Measurements from ENCODE around the gene RIPK1. TPM values are rescaled to one million over a fixed set of nuclear protein-coding genes. Genes with fewer than 3 reads are reported as not detected.
A peak's percentile ranks its signal among the peaks of the same experiment; 100 is the strongest.
"Not testable (repeated sequence)": the region's sequence is repeated elsewhere in the genome, so short reads cannot be mapped to it uniquely, and the experiment has no call there.

RIPK1 gene
- 17.5 to 18.4 TPM (median 17.6 TPM) in 3 replicates for total RNA-seq

- H3K36me3 Mint-ChIP-seq, result no peaks in the 10 kb centered on the region
- peak within 1 kb of the TSS; percentile 98 for H3K27ac Mint-ChIP-seq
- H3K4me3 Mint-ChIP-seq, result peak within 1 kb of the TSS; percentile 92
- H3K27me3 Mint-ChIP-seq (ENCODE audit: low read depth), result peaks cover 3% of the 10 kb centered on the region
- peaks cover 20% of the 10 kb centered on the region for H3K4me1 Mint-ChIP-seq
- DNase-seq (ENCODE audit: low spot score in 2 of 2, unreplicated experiment in 2 of 2), result peak; percentile 91
- TF ChIP-seq CTCF (IDR thresholded peaks at IDR 0.05; ENCODE audit: unreplicated experiment), result no peak
- no peaks in the 10 kb centered on the region for H3K9me3 Mint-ChIP-seq
Observed at GRCh38 chr6:3068329-3069214, at the start of gene RIPK1. TSS of gene RIPK1 (plus strand) at chr6:3068494. CDS start at chr6:3076824, 8,330 bp downstream.

DNA sequence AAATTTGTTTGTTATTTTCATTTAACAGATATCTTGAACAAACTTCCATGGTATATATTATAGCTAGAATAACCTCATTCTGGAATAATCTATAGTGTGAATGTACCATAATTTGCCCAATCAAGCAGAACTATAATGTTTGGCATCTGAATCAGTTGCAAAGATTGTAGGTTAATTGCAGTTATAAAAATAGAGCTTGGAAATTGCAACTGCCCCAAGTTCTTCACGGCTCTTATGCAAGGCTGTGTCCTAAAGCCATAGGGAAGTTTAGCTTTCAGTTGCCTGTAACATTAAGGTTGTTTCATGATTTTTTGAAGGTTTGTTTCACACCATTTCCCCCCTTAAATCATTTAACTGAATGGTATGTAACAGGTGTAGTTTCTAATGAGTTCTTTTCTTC is 49.2 kb upstream of the RIPK1 start:
- peaks cover 14% of the 10 kb centered on the region for H3K9me3 Mint-ChIP-seq

DNA sequence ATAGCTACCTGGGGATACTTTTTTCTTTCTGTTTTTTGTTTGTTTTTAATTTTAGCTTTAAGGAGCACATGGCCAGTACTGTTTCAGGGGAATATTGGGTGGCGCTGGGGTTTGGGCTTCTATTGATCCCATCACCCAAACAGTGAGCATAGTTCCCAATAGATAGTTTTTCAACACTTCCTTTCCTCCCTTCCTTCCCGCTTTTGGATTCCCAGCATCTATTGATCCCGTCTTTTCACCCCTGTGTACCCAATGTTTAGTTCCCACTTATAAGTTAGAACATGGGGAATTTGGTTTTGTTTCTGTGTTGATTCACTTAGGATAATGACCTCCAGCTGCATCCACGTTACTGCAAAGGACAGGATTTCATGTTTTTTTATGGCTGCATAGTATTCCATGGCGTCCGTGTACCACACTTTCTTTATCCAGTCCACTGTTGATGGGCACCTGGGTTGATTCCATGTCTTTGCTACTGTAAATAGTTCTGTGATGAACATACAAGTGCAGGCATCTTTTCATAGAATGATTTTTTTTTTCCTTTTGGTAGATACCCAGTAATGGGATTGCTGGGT is 48.5 kb upstream of the RIPK1 start:
- H3K27ac Mint-ChIP-seq, result no peak overlapping the region
- H3K4me1 Mint-ChIP-seq, result peaks cover 6% of the 10 kb centered on the region
- DNase-seq (ENCODE audit: low spot score in 2 of 2, unreplicated experiment in 2 of 2), result no peak
- no peak overlapping the region for H3K4me3 Mint-ChIP-seq
- H3K27me3 Mint-ChIP-seq (ENCODE audit: low read depth), result no peaks in the 10 kb centered on the region
- TF ChIP-seq CTCF (IDR thresholded peaks at IDR 0.05; ENCODE audit: unreplicated experiment), result no peak
- peaks cover 14% of the 10 kb centered on the region for H3K9me3 Mint-ChIP-seq
- peaks cover 41% of the 10 kb centered on the region for H3K36me3 Mint-ChIP-seq

More for the DNA sequence above, 49.2 kb upstream of the RIPK1 start:
- H3K27ac Mint-ChIP-seq, result no peak overlapping the region
- no peak for DNase-seq (ENCODE audit: low spot score in 2 of 2, unreplicated experiment in 2 of 2)
- H3K36me3 Mint-ChIP-seq, result peaks cover 45% of the 10 kb centered on the region
- peaks cover 6% of the 10 kb centered on the region for H3K4me1 Mint-ChIP-seq
- H3K4me3 Mint-ChIP-seq, result no peak overlapping the region
- H3K27me3 Mint-ChIP-seq (ENCODE audit: low read depth), result no peaks in the 10 kb centered on the region
- no peak for TF ChIP-seq CTCF (IDR thresholded peaks at IDR 0.05; ENCODE audit: unreplicated experiment)

- not testable (repeated sequence) for H3K4me3 Mint-ChIP-seq
- peaks cover 30% of the 10 kb centered on the region for H3K36me3 Mint-ChIP-seq
Observed at GRCh38 chr6:3020976-3021598, 47.2 kb upstream of the RIPK1 start.

GRCh38 chr6:3022765-3023662 is 45.3 kb upstream of the RIPK1 start:
- Mint-ChIP-seq H3K27ac (no peak overlapping the region), H3K4me3 (no peak overlapping the region), H3K9me3 (peaks cover 14% of the 10 kb centered on the region), H3K4me1 (peaks cover 6% of the 10 kb centered on the region), H3K27me3 (ENCODE audit: low read depth) (no peaks in the 10 kb centered on the region), H3K36me3 (peaks cover 22% of the 10 kb centered on the region)
- DNase-seq (ENCODE audit: low spot score in 2 of 2, unreplicated experiment in 2 of 2), result peak in 1 of 2 experiments; percentile 19
- no peak for TF ChIP-seq CTCF (IDR thresholded peaks at IDR 0.05; ENCODE audit: unreplicated experiment)

More at GRCh38 chr6:3020976-3021598, 47.2 kb upstream of the RIPK1 start:
- not testable (repeated sequence) for H3K4me1 Mint-ChIP-seq; H3K27me3 Mint-ChIP-seq (ENCODE audit: low read depth); H3K27ac Mint-ChIP-seq
- peaks cover 14% of the 10 kb centered on the region for H3K9me3 Mint-ChIP-seq
- DNase-seq (ENCODE audit: low spot score in 2 of 2, unreplicated experiment in 2 of 2), result peak in 1 of 2 experiments; percentile 5
